Stimulated activated CD4-positive, alpha-beta T cell treated with anti-CD3 and anti-CD28 coated beads, Interleukin-1b, Interleukin-23, amount 100 ng/mL, for 4 hours (primary cell): ENCODE measurements around the gene RPL13.
"Not testable (repeated sequence)": the region's sequence is repeated elsewhere in the genome, so short reads cannot be mapped to it uniquely, and the experiment has no call there.

Experiments
- DNase-seq, 2 donors: peaks; one replicate each; pipeline ENCODE4 v3.0.0-alpha.2; 2020; ENCODE audit warnings: low read depth in 2 of 2

The RPL13 gene

GRCh38 chr16:89577055-89577759 is 16.7 kb downstream of the RPL13 start:
- DNase-seq = no peak

DNA sequence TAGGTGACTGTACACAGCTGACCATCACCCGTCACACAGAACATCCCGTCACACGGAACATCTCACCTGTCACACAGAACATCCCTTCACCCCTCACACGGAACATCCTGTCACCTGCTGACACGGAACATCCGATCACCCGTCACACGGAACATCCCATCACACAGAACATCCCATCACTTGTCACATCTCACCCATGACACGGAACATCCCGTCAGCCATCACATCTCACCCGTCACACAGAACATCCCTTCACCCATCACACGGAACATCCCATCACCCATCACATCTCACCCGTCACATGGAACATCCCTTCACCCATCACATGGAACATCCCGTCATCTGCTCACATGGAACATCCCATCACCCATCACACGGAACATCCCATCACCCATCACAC is 18.9 kb downstream of the RPL13 start:
- no peak for DNase-seq

DNA sequence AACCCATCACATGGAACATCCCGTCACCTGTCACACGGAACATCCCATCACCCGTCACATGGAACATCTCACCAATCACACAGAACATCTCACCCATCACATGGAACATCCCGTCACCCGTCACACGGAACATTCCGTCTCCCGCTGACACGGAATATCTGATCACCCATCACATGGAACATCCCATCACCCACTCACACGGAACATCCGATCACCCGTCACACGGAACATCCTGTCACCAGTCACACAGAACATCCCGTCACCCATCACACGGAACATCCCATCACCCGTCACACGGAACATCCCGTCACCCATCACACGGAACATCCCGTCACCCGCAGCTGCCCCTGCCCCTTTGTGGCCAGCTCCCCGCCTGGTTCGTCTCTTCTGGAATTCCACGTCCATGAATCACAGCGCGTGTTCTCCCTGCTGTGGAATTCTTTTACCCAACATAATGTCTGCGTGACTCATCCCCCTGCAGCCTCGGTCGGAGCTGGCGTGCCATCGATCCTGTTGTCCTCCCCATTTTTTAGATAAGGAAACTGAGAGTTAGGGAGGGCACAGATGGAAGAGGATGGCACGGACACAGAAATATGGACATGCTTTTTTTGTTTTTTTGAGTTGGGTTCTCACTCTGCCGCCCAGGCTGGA is 20.7 kb downstream of the RPL13 start:
- DNase-seq = no peak

GRCh38 chr16:89581861-89582563 is 21.5 kb downstream of the RPL13 start:
- no peak for DNase-seq

- no peak for DNase-seq
These were observed 22.2 kb downstream of the RPL13 start for GRCh38 chr16:89582614-89583196.

GRCh38 chr16:89583197-89583894 is 22.9 kb downstream of the RPL13 start:
- no peak for DNase-seq

DNA sequence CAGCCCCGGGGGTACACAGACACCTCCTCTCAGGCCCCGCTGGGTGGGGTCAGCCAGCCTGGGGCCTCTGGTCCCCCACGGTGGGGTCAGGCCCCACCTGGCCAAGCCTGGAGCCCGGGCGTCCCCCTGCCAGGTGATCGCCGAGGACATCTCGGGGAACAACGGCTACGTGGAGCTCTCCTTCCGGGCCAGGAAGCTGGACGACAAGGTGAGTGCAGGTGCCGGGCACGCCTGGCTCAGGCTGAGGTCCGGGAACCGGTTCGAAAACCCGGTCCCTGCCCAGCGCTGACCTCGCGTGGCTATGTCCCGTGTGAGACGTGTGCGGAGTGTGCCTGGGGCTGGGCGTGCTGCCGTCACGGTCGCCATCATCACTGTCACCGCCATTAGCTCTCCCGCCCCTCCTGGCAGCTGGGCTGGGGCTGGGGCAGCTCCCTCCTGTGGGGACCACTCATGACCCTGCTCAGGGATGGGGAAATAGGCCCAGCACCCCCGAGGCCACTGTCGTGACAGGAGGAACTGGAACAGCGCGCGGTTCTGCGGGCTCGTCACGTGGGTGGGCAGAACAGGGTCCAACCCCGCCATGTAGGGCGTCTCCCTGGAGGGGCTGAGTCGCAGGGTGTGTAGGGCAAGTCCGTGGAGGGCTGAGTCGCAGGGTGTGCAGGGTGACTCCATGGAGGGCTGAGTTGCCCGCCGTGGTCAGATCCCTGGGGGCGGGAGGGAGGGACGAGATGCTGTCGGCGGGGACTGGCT is 23.6 kb downstream of the RPL13 start:
- no peak for DNase-seq

DNA sequence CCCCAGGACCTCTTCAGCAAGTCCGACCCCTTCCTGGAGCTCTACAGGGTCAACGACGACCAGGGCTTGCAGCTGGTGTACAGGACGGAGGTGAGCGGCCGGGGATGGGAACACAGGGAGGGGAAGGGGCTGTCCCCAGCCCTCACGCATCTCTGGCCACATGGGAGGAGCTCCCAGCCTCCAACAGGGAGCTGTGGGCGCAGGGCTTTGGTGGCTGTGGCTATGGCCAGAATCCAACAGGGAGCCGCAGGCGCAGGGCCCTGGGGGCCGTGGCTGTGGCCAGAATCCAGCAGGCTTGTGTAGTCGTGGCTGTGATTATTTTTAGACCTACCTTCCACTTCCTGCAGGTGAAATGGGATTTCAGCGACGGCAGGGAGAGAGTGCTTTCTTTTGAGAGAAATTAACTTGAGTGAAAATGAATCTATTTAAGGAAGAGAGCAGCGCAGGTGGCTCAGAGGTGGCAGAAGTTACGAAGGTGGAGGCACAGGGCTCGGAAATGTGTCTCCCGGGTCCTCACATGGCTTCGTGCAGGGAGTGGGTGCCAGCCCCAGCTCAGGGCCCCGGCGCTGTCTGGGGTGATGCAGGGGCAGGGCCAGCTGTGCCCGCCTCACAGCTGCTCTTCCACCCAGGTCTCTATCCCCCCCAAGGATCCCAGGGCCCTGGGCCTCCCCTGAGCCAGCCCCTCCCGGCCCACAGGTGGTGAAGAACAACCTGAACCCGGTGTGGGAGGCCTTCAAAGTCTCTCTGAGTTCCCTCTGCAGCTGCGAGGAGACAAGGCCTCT is 24.5 kb downstream of the RPL13 start:
- DNase-seq = no peak

DNA sequence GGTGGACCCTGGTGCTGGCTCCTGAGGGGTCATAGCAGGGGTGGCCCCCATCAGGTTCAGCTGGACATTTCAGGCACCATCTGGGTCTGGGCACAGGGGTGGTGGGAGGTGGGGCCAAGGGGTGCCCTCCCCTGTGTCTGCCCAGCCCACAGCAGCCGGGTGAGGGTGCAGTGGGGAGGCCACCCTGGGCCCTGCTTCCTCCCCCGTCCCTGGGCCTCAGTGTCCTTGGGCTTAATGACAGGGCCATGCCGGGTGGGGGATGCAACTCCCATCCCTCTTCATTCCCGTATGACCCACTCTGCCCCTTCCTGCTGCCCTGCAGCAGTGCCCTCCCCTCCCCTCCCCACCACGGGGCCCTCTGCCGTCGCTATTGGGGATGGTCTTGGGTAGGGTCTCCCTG is 25.7 kb downstream of the RPL13 start:
- no peak for DNase-seq

DNA sequence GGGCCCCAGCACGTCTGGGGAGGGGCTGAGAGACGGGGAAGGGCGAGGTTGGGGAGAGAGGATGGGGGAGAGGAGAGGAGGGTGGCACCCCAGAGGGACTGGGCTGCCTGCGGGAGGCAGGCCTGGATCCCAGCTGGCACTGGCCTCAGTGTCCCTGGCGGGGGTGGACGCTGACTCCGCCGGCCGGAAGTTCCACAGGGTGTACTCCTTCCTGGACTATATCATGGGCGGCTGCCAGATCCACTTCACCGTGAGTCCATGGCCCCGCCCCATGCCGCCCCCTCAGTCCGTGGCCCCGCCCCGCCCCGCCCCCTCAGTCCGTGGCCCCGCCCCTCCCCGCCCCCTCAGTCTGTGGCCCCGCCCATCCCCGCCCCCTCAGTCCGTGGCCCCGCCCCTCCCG is 26.4 kb downstream of the RPL13 start:
- DNase-seq = no peak

DNA sequence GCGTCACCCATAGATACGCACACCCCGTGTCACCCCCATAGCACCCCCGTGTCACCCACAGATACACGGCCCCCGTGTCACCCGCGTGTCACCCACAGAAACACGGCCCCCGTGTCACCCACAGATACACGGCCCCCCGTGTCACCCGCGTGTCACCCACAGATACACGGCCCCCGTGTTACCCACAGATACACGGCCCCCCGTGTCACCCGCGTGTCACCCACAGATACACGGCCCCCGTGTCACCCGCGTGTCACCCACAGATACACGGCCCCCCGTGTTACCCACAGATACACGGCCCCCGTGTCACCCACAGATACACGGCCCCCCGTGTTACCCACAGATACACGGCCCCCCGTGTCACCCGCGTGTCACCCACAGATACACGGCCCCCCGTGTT is 27.2 kb downstream of the RPL13 start:
- not testable (repeated sequence) for DNase-seq

GRCh38 chr16:89588413-89589109 is 28.1 kb downstream of the RPL13 start:
- no peak for DNase-seq

GRCh38 chr16:89589241-89589926 is 28.9 kb downstream of the RPL13 start:
- DNase-seq = no peak

- DNase-seq = no peak
These were observed 33.4 kb downstream of the RPL13 start for GRCh38 chr16:89593841-89594240.

DNA sequence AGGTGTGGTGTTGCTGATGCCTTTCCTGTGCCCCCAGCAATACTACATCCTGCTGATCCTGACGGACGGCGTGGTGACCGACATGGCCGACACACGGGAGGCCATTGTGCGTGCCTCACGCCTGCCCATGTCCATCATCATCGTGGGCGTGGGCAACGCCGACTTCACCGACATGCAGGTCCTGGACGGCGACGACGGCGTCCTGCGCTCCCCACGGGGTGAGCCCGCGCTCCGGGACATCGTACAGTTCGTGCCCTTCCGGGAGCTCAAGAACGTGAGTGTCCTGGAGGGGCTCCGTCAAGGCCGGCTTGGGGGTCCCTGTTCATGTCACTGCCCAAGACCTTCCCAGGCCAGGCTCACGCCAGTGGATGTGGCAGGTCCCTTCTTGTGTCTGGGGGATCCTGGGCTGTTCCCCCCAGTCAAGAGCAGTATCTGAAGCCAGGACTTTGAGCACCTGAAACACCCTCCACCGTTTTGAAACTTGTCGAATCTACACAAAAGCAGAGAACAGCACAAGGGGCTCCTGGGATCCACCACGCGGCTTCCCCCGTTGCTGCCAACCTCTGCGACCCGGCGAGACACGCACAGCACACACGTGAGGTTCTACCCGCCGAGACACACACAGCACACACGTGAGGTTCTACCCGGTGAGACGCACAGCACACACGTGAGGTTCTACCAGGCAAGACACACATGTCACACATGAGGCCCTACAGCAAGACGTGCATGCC is 35.0 kb downstream of the RPL13 start:
- no peak for DNase-seq

DNA sequence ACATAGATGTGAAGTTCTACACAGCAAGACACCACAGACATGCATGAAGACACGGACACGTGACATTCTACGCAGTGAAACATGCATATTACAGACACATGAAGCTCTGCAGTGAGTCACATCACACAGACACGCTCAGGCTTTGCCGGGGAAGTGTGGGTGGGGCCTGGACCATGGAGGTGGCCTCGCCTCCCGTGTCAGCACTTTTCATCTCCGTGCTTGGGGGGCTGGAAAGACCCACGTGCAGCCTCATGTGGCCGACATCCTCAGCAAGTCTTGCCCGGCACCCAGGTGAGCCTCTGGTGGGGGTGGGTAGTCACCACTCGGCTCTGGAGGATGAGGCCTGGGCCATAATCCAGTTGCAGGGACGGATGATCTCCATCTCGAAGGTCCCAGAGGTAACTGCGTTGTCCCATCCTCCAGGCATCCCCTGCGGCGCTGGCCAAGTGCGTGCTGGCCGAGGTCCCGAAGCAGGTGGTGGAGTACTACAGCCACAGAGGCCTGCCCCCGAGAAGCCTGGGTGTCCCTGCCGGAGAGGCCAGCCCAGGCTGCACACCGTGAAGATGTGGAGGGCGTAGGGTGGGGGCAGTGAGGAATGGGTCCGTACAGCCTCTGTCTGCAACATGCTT is 35.7 kb downstream of the RPL13 start:
- no peak for DNase-seq

DNA sequence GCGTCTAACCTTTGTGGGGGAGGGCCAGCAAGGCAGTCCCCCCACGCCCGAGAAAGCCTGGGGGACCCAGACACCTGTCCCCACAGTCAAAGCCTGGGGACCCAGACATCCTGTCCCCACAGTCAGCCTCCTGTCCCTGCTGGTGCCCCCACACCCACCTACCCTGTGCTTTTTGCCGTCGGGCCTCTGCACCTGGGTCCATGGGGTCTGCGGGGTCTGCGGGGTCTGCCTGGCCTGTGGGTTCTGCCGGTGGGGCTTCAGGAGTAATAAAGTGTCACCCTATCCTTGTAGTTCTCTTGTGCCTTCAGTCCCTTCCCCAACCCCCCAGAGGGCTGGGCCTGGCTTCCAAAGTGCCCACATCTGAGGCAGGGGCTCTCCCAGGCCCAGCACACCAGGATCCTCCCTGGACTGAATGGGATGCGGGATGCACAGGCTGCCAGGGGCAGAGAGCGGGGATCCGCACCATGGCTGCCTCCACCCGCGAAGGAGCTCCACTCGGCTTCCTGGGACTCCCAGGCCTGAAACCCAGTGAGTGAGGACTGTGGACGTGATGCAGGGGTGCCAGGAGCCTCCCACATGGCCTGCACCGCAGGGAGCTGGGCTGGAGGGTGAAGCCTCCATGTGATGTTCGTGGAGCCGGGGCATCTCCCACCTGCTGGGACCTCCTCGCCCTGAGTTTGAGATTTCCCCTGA is 36.6 kb downstream of the RPL13 start:
- no peak for DNase-seq

DNA sequence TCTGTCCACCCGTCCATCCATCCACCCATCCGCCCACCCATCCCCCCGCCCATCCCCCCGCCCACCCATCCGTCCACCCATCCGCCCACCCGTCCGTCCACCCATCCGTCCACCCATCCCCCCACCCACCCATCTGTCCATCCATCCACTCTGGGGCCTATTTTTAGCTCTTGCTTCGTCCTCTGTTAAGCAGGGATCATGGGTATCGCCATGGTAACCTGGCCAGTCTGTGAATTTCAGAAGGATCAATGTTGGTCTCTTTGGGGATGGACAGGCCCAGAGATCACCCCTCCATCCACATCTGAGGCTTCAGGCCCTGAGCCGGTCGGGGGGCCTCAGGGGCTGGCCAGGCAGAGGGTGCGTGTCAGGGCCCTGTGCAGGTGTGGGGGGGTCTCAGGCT is 37.7 kb downstream of the RPL13 start:
- no peak for DNase-seq
